ENCODE measurements around the gene NPY5R. TPM values are rescaled to one million over a fixed set of nuclear protein-coding genes. Genes with fewer than 3 reads are reported as not detected.

NPY5R gene
- total RNA-seq, 1 donor from 2014 or later, result 8.8 TPM

DNA sequence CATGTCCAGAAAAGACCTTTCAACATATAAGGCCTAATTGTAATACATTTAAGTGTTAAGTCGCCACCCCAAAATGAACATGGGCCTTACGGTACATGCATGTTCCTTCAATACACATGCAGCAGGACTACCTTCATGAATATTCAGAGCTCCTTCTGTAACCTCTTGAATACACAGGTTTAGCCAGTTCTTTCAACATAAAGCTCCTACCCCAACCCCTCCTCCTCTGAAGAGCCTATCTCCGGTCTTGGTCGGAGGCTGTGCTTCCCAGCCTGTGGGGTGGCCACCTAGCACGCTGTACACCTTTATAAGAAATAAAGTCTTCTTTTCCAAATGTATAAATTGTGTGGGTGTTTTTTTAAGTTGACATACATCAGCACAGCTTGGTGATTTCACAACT, 28.3 kb downstream of the NPY5R start:
- Mint-ChIP-seq H3K4me1 (ENCODE audit: unreplicated experiment) (no peaks in the 10 kb centered on the region), H3K27ac (no peak overlapping the region), H3K4me3 (no peak overlapping the region), H3K9me3 (no peaks in the 10 kb centered on the region), H3K36me3 (no peaks in the 10 kb centered on the region), H3K27me3 (no peaks in the 10 kb centered on the region)
- TF ChIP-seq, protein P1, sequence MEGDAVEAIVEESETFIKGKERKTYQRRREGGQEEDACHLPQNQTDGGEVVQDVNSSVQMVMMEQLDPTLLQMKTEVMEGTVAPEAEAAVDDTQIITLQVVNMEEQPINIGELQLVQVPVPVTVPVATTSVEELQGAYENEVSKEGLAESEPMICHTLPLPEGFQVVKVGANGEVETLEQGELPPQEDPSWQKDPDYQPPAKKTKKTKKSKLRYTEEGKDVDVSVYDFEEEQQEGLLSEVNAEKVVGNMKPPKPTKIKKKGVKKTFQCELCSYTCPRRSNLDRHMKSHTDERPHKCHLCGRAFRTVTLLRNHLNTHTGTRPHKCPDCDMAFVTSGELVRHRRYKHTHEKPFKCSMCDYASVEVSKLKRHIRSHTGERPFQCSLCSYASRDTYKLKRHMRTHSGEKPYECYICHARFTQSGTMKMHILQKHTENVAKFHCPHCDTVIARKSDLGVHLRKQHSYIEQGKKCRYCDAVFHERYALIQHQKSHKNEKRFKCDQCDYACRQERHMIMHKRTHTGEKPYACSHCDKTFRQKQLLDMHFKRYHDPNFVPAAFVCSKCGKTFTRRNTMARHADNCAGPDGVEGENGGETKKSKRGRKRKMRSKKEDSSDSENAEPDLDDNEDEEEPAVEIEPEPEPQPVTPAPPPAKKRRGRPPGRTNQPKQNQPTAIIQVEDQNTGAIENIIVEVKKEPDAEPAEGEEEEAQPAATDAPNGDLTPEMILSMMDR (conservative IDR thresholded peaks at IDR 0.05), result no peak
- DNase-seq (ENCODE audit: extremely low spot score, unreplicated experiment), result no peak

DNA sequence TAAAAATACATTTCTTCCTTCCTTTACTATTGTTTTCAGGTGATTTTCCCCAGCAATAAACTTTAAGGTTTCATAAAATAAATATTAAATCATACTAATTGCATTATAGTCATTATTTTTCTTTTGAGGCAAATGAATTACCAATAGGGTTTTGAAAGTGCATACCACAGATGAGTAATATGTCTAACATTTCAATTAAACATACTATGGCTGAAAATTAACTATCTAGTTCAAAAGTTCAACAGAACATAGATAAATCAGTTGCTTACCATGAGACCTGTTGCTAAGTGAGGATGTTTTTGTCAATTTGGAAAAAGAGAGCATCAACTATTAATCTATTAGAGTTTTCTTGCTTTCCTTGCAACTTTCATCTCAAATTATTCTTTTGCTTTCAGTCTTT, 35.0 kb downstream of the NPY5R start:
- Mint-ChIP-seq H3K36me3 (no peaks in the 10 kb centered on the region), H3K9me3 (no peaks in the 10 kb centered on the region), H3K27me3 (no peaks in the 10 kb centered on the region), H3K27ac (no peak overlapping the region), H3K4me1 (ENCODE audit: unreplicated experiment) (no peaks in the 10 kb centered on the region), H3K4me3 (no peak overlapping the region)
- TF ChIP-seq, protein P1 (conservative IDR thresholded peaks at IDR 0.05), result no peak
- no peak for DNase-seq (ENCODE audit: extremely low spot score, unreplicated experiment)

DNA sequence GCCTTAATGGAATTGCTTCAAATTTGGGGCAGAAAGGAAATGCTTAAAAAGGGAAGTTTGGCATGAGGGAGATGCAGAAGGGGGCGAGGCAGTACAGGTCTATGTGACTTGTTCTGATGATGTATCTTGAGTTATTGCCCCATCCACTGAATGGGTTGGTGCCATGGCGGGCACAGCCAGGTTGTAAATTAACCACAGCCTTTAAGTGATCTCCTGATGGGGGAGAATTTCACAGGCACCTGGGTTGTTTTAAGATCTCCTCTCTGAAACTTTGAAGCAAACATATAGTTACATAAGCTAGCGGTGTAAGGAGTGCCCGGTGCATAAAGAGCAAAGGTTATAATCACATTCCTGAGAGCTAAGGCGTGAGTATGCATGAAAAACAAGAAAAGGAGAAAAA, 37.0 kb downstream of the NPY5R start:
- TF ChIP-seq, protein P1 (conservative IDR thresholded peaks at IDR 0.05), result no peak
- no peak for DNase-seq (ENCODE audit: extremely low spot score, unreplicated experiment)
- no peak overlapping the region for H3K4me3 Mint-ChIP-seq
- no peaks in the 10 kb centered on the region for H3K36me3 Mint-ChIP-seq
- no peaks in the 10 kb centered on the region for H3K9me3 Mint-ChIP-seq
- H3K4me1 Mint-ChIP-seq (ENCODE audit: unreplicated experiment), result no peaks in the 10 kb centered on the region
- H3K27ac Mint-ChIP-seq, result no peak overlapping the region
- no peaks in the 10 kb centered on the region for H3K27me3 Mint-ChIP-seq

DNA sequence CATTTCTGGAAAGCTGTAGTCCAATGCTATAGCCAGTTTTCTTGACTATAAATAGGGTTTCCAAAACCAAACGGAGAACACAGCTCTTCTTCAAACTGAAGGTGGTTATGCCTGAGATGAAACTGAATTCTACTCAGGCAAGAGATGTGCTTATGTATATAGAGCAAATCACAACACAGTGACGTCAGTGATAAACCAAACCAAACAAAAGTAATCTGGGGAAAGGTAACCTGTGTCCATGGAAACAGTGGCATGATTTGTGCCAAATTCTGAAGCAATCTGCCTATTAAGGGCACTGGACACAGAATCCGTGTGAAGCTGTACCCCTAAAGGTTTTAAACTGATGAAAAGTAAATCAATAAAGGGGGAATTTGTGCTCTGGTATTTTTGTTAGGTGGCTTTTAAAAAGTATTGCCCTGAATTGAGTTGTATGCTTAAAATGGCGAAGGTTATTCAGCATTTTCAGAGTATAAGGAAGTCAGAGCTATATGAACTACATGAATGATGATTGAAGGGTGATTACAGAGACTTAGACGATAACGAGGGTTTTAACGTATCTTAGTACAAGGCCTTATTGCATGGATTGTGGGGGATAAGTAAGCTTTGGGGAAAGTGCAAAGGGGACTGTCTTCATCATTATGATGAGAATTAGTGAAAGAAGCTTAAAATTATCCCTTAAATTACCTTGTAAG, 38.6 kb downstream of the NPY5R start:
- no peak for DNase-seq (ENCODE audit: extremely low spot score, unreplicated experiment)
- H3K4me3 Mint-ChIP-seq, result no peak overlapping the region
- no peak overlapping the region for H3K27ac Mint-ChIP-seq
- no peaks in the 10 kb centered on the region for H3K9me3 Mint-ChIP-seq
- H3K4me1 Mint-ChIP-seq (ENCODE audit: unreplicated experiment), result no peaks in the 10 kb centered on the region
- H3K36me3 Mint-ChIP-seq, result no peaks in the 10 kb centered on the region
- no peaks in the 10 kb centered on the region for H3K27me3 Mint-ChIP-seq
- TF ChIP-seq, protein P1 (conservative IDR thresholded peaks at IDR 0.05), result no peak

DNA sequence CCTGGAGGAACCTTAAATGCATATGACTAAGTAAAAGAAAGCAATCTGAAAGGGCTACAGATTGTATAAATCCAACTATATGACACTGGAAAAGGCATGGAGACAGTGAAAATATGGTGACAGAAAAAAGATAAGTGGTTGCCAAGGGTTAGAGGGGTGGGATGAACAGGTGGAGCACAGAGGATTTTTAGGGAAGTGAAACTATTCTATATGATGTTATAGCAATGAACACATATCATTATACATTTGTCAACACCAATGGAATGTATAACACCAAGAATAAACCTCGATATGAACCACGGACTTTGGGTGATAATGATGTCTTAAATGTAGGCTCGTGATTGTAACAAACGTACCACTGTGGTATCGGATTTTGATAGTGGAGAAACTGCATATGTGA, 40.7 kb downstream of the NPY5R start:
- DNase-seq (ENCODE audit: extremely low spot score, unreplicated experiment), result no peak
- Mint-ChIP-seq H3K4me3 (no peak overlapping the region), H3K9me3 (no peaks in the 10 kb centered on the region), H3K27me3 (no peaks in the 10 kb centered on the region), H3K36me3 (no peaks in the 10 kb centered on the region), H3K27ac (no peak overlapping the region), H3K4me1 (ENCODE audit: unreplicated experiment) (no peaks in the 10 kb centered on the region)
- TF ChIP-seq, protein P1 (conservative IDR thresholded peaks at IDR 0.05), result no peak

Measured in type B pancreatic cell (in vitro differentiated cells).